GM21786 (cell line): ENCODE measurements around the gene MED27.
"Not testable (repeated sequence)": the region's sequence is repeated elsewhere in the genome, so short reads cannot be mapped to it uniquely, and the experiment has no call there.

Experiments used
- ATAC-seq: cut with Tn5 transposase; IDR thresholded peaks from one replicate; pipeline ENCODE4 v1.9.1; 2021; ENCODE audit not compliant: unreplicated experiment

The MED27 gene

GRCh38 chr9:132077881-132078698 is 1.6 kb downstream of the MED27 start:
- ATAC-seq, result no peak

- no peak for ATAC-seq
These were observed 3.8 kb downstream of the MED27 start for GRCh38 chr9:132075853-132076252.

DNA sequence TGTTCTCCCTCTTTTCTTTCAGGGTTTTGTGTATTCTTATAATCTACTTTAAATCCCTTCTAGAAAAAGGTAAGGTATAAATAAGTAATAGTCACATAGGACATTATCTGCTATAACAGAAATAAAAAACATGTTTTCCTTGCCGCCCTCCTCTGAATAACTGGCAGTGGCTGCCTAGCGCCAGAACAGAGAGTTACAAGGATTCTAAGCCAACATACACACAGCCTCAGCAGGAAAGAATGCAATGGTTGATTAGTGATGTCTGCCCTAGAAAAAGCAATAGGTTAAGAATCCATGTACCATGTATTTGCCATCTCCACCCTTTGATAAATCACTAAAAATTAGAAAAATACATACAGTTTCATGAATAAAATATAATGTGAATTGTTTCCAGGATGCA is 4.9 kb downstream of the MED27 start:
- no peak for ATAC-seq

DNA sequence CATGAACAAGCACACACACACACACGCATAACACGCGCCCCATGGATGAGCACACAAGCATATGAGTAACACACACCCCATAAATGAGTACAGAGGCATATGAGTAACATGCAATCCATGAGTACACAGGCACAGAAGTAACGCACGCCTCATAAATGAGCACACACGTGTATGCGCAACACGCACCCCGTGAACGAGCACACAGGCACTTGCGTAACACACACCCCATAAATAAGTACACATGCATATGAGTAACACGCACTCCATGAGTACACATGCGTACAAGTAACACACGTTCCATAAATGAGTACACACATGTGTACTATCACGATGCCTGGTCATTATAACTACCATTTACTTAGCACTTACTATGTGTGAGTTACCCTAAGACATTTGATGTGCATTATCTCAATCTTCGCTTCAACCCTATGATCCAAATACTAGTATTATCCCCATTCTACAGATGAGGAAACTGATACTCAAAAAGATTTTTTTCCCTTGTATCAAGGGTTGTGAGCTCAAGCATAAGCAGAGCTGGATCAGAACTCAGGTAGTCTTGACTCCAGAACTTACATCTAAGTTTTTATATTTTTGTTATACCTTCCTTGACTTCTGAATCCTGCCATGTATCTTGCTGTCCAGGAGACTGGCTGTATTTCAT is 7.7 kb downstream of the MED27 start:
- ATAC-seq, result no peak

- ATAC-seq, result no peak
These were observed 10.4 kb downstream of the MED27 start for GRCh38 chr9:132069046-132069898.

GRCh38 chr9:132068605-132069004 is 11.1 kb downstream of the MED27 start:
- no peak for ATAC-seq

GRCh38 chr9:132066511-132066910 is 13.2 kb downstream of the MED27 start:
- no peak for ATAC-seq

- ATAC-seq, result no peak
These were observed 13.6 kb downstream of the MED27 start for GRCh38 chr9:132066057-132066456.

GRCh38 chr9:132063281-132063680 is 16.4 kb downstream of the MED27 start:
- no peak for ATAC-seq

GRCh38 chr9:132062806-132063205 is 16.9 kb downstream of the MED27 start:
- no peak for ATAC-seq

DNA sequence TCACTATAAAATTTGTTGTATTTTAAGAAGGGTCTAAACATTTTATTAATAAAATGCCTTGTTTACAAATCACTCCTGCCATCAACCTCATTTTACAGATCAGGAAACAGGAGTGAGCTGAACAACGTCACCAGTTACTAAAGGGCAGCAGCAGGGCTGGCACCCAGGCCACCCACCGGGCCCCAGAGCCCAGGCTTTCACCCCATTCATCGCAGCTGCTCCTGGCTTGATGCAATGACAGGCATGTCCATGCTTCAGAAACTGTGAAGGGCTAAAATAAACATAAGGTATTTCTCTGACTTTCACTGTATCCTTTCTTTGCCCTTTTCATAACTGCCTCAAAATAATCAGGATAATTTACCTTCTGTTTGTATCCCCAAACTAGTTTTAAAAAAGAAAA is 18.1 kb downstream of the MED27 start:
- ATAC-seq, result no peak

GRCh38 chr9:132059361-132059760 is 20.3 kb downstream of the MED27 start:
- ATAC-seq, result no peak

DNA sequence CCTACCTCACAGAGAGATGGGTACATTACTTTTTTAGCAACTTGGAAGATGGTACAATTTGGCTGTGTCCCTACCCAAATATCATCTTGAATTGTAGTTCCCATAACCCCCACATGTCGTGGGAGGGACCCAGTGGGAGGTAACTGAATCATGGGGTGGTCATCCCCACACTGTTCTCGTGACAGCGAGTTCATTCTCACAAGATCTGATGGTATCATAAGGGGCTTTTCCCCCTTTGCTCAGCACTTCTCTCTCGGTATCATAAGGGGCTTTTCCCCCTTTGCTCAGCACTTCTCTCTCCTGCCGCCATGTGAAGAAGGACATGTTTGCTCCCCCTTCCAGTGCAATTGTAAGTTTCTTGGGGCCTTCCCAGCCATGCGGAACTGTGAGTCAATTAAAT is 21.4 kb downstream of the MED27 start:
- ATAC-seq, result not testable (repeated sequence)

DNA sequence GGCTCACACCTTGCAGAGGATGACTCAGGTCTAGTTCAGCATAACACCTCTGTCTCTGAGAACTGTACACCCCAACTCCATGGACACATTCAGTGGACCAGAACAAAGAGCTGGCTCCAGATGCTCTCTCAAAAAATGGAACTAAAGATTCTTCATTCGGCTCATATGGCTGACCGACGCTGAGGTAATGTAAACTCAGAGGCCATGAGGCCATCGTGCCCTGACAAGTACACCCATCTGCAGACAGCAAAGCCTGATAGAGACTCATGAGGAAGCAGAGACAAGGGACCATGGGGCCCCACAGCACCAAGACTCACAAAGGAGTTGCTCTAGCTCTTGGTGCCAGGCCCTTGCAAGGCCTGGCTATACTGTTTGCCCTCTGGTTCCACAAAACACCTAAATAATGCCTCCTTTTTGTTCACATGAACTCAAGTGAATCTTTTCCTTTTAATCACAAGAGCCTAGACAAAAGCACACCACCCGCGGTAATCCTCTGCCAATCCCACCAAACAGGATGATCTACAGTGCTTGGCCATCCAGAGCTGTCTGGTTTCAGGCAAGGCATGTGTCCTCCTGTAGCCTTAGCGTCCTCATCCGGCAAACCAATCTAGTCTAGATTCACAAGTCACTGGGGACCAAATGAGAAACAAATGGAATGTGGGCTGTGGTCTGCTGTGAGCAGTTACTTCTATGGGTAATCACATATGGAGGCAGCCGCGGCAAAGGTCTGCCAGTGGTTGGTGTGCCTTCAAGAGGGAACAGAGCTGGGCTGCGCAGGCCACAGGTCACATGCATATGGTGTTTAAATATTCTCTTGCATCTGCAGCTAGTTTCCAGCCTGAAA is 22.7 kb downstream of the MED27 start:
- no peak for ATAC-seq

DNA sequence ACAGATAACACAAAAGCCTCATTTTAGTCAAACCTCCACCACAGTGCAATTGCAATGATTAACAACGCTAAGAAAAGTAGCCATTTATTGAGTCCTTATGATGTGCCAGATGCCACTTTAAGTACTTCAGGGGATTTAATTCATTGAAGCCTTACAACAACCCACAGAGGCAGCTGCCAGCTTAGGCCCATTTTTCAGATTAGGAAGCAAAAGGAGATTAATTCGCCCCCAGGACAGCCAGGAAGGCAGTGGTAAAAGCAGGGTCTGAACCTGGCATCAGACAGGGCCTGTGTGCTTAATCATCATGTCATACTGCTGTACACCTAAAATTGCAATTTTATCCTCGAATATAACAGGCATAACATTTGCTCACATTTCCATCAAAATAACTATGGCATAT is 23.9 kb downstream of the MED27 start:
- no peak for ATAC-seq

GRCh38 chr9:132054024-132054423 is 25.6 kb downstream of the MED27 start:
- no peak for ATAC-seq

DNA sequence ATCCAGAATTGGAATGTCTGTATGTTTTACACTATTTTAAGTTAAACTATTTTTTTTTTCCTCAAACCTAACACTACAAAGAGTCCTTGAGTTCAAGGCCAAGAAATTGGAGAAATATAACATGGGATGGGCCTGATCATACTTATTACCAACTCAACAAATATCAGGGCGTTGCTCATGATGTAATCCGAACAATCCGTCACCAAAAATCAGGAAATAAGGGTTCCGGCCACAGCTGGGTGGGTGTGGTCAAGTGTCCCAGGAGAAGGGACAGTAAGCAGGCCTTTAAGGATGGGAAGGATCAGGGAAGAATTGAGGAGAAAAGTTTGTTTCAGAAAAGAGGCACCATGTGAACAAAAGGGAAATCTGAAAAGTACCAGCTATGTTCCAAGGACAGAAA is 29.8 kb downstream of the MED27 start:
- ATAC-seq, result no peak

DNA sequence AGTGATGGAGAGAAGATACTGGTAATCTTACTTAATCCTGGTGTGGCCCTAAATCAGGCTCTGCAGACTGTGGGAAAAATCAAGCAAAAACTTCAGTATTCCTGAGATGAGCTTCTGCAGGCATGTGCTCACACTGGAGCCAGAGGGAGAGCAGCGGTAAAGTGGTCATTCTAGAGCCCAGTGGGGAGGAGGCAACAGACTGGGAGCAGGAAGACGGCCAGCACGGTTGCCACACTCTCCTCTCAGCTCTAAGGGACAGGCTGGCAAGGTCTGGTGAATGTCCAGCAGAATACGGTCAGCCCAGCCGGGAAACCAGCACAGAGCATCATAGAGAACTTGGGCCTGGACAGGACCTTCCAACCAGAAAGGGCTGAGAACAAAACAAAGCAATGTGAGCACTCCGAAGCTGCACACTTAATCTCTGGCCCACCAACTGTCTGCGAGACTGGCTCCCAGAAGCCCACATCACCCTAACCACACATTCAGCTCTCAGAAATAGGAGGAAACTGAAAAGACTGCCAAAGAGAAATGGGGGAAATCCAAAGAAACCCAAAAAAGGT is 30.3 kb downstream of the MED27 start:
- no peak for ATAC-seq

DNA sequence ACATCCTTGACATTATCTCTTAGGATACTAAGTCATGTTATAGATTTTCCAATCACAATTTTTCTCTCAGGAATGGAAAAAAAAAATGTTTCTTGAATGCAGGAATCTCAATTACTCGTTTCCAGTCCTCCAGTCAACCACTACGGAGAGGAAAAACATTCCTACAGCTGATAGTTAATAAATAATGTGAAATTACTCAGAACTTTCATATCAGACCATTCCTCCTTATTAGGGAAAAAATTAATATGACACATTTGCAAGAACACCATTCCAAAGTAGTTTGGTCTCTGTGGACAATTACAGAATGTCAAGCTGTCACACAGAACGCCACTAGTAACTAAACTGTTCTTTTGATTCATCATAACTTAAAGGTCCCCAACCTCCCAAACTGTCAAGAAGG is 31.5 kb downstream of the MED27 start:
- no peak for ATAC-seq

- ATAC-seq, result no peak
These were observed 33.2 kb downstream of the MED27 start for GRCh38 chr9:132046456-132046855.
